WTC11 (cell line): ENCODE measurements around the gene NAA20. TPM values are rescaled to one million over a fixed set of nuclear protein-coding genes. Genes with fewer than 3 reads are reported as not detected.

ENCODE experiments used
- ATAC-seq: fragments of 200-7000 bp; cut with Tn5 transposase; 2 replicates; pipeline ENCODE4 v1.10.0; 2021; ENCODE audit warnings: mild to moderate bottlenecking, moderate library complexity
- CTCF ChIA-PET: fragments of 300-600 bp; sonication (Branson Sonifier 250); formaldehyde crosslinking; loops from one replicate; lab custom pipeline; 2021; ENCODE audit warnings: antibody characterized with exemption; lab: Charles Lee
- POLR2A ChIA-PET: fragments of 350-600 bp; sonication (Branson Sonifier 250); formaldehyde crosslinking; loops from one replicate; lab custom pipeline; 2021; ENCODE audit warnings: antibody characterized with exemption; lab: Charles Lee
- DNase-seq: peaks from one replicate; pipeline ENCODE4 v3.0.0; 2021; ENCODE audit warnings: low spot score
- H3K27ac Mint-ChIP-seq: 2 replicates; pipeline ENCODE4 v1.8.0; 2021; ENCODE audit warnings: mixed read lengths
- H3K27me3 Mint-ChIP-seq: 2 replicates; pipeline ENCODE4 v1.8.0; 2021; ENCODE audit warnings: low read depth, mild to moderate bottlenecking, moderate library complexity, mixed read lengths
- H3K36me3 Mint-ChIP-seq: 2 replicates; pipeline ENCODE4 v1.8.0; 2021; ENCODE audit warnings: mixed read lengths
- H3K4me1 Mint-ChIP-seq: 2 replicates; pipeline ENCODE4 v1.8.0; 2022; ENCODE audit warnings: mixed read lengths
- H3K4me3 Mint-ChIP-seq: 2 replicates; pipeline ENCODE4 v1.8.0; 2021; ENCODE audit warnings: mild to moderate bottlenecking, moderate library complexity, mixed read lengths
- H3K9me3 Mint-ChIP-seq: 2 replicates; pipeline ENCODE4 v1.8.0; 2021; ENCODE audit warnings: mixed read lengths
- ATF2 ChIP-seq: sonication (generic); formaldehyde crosslinking; IDR thresholded peaks from 2 replicates; pipeline ENCODE4 v1.8.1; 2022; ENCODE audit warnings: low read depth, missing genetic modification reagents, borderline replicate concordance
- ATF6 ChIP-seq: sonication (generic); formaldehyde crosslinking; IDR thresholded peaks from 2 replicates; pipeline ENCODE4 v1.8.1; 2023; ENCODE audit warnings: mild to moderate bottlenecking, missing genetic modification reagents
- CREB1 ChIP-seq: sonication (generic); formaldehyde crosslinking; IDR thresholded peaks from 2 replicates; pipeline ENCODE4 v1.8.0; 2023; ENCODE audit warnings: mild to moderate bottlenecking, missing genetic modification reagents
- ELF4 ChIP-seq: sonication (generic); formaldehyde crosslinking; IDR thresholded peaks from 2 replicates; pipeline ENCODE4 v1.8.1; 2022; ENCODE audit warnings: low read depth, mild to moderate bottlenecking, moderate library complexity, missing genetic modification reagents
- IRF1 ChIP-seq: sonication (generic); formaldehyde crosslinking; IDR thresholded peaks from 2 replicates; pipeline ENCODE4 v1.8.0; 2023; ENCODE audit warnings: missing genetic modification reagents
- IRF2 ChIP-seq: sonication (generic); formaldehyde crosslinking; IDR thresholded peaks from 2 replicates; pipeline ENCODE4 v1.8.0; 2022; ENCODE audit warnings: low read depth, missing genetic modification reagents, borderline replicate concordance
- TP53 ChIP-seq: sonication (generic); formaldehyde crosslinking; IDR thresholded peaks from 2 replicates; pipeline ENCODE4 v1.8.1; 2023; ENCODE audit warnings: mild to moderate bottlenecking, missing genetic modification reagents
- ZBTB21 ChIP-seq: sonication (generic); formaldehyde crosslinking; IDR thresholded peaks from 2 replicates; pipeline ENCODE4 v1.8.1; 2023; ENCODE audit warnings: mild to moderate bottlenecking, missing genetic modification reagents, borderline replicate concordance
- ZNF281 ChIP-seq: sonication (generic); formaldehyde crosslinking; IDR thresholded peaks from 2 replicates; pipeline ENCODE4 v1.8.0; 2023; ENCODE audit warnings: mild to moderate bottlenecking, missing genetic modification reagents
- ZNF423 ChIP-seq: fragments of 250-450 bp; sonication (Bioruptor Pico); IDR thresholded peaks from 2 replicates; pipeline ENCODE4 v2.1.2; 2022; ENCODE audit warnings: mild to moderate bottlenecking, moderate library complexity
- ZNF425 ChIP-seq: fragments of 250-450 bp; sonication (Bioruptor Pico); conservative IDR thresholded peaks from 2 replicates; pipeline ENCODE4 v1.9.0; 2021; ENCODE audit warnings: mild to moderate bottlenecking
- total RNA-seq: library from RNA; stranded (reverse); gene quantifications from 3 replicates; pipeline ENCODE4 v1.2.3, GENCODE V29; 2021
- TF ChIP-seq, protein P1 (sequence below): fragments of 200-600 bp; IDR thresholded peaks from 2 replicates; pipeline ENCODE4 v1.8.0; 2022; ENCODE audit warnings: antibody characterized with exemption
- TF ChIP-seq, protein P2 (sequence below): sonication (generic); formaldehyde crosslinking; IDR thresholded peaks from 2 replicates; pipeline ENCODE4 v1.8.0; 2022; ENCODE audit warnings: mild to moderate bottlenecking, missing genetic modification reagents

NAA20 gene
- total RNA-seq, 1 experiment from 2014 or later = 34.0 TPM

DNA sequence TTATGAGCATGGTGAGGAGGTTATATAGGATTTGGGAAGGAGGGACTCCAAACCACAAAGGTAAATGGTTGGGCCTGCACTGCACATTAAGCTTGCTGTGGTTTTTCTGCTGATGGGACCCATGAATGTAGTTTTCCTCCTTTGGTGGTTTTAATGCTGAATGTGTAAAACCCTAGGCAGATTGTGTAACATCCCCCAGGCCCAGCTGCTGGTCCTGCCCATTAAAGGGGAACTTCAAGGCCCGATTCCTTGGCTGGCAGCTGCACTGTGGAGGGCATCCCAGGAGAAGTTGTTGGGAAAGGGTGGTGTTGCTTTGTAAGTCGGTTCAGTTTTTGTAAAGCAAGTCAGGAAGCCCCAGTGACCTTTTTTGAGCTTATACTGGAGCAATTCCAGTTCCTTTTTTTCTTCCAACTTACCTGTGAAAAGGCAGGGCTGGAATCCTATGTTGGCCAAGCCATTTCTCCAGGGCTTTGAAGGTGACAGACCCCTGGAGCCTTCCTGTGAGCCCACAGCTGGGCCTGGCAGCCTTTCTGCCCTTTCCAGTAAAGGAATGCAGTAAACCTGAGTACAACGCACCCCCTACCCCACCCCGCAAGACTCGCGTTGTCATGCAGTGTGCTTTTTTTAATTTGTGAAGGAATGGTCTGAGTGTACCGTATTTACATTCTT lies 43.1 kb upstream of the NAA20 start (continued):
- TF ChIP-seq, protein P1, sequence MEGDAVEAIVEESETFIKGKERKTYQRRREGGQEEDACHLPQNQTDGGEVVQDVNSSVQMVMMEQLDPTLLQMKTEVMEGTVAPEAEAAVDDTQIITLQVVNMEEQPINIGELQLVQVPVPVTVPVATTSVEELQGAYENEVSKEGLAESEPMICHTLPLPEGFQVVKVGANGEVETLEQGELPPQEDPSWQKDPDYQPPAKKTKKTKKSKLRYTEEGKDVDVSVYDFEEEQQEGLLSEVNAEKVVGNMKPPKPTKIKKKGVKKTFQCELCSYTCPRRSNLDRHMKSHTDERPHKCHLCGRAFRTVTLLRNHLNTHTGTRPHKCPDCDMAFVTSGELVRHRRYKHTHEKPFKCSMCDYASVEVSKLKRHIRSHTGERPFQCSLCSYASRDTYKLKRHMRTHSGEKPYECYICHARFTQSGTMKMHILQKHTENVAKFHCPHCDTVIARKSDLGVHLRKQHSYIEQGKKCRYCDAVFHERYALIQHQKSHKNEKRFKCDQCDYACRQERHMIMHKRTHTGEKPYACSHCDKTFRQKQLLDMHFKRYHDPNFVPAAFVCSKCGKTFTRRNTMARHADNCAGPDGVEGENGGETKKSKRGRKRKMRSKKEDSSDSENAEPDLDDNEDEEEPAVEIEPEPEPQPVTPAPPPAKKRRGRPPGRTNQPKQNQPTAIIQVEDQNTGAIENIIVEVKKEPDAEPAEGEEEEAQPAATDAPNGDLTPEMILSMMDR = no peak
- TF ChIP-seq ATF2 (CRISPR knock-in tag) = no peak

GRCh38 chr20:19974630-19975435 lies 42.3 kb upstream of the NAA20 start:
- Mint-ChIP-seq H3K9me3 (no peaks in the 10 kb centered on the region), H3K27ac (no peak overlapping the region), H3K27me3 (no peaks in the 10 kb centered on the region), H3K4me3 (no peak overlapping the region), H3K36me3 (no peaks in the 10 kb centered on the region), H3K4me1 (peaks cover 6% of the 10 kb centered on the region)
- no peak for DNase-seq
- ChIA-PET CTCF (interaction anchor here (1.0 to 1.8 kb wide), 3 partner anchors 19 to 172 kb away, joined by 3 to 4 read pairs (median 3); no protein-coding TSS in a partner anchor), POLR2A (interaction anchor here (1.2 kb wide), 1 partner anchor 17 kb away, joined by 3 read pairs; no protein-coding TSS in a partner anchor)
- no peak; the same call in 1 of the 2 replicates for ATAC-seq
- TF ChIP-seq ATF6 = no peak
- TF ChIP-seq TP53 (CRISPR knock-in tag) = no peak

GRCh38 chr20:19975436-19975799 lies 41.7 kb upstream of the NAA20 start:
- POLR2A ChIA-PET = interaction anchor here (1.2 kb wide), 1 partner anchor 18 kb away, joined by 3 read pairs; no protein-coding TSS in a partner anchor
- Mint-ChIP-seq H3K4me3 (no peak overlapping the region), H3K9me3 (no peaks in the 10 kb centered on the region), H3K27ac (no peak overlapping the region), H3K36me3 (no peaks in the 10 kb centered on the region), H3K4me1 (peaks cover 6% of the 10 kb centered on the region), H3K27me3 (no peaks in the 10 kb centered on the region)
- CTCF ChIA-PET = interaction anchor here (1.0 to 1.8 kb wide), 3 partner anchors 18 to 173 kb away, joined by 3 to 4 read pairs (median 3); no protein-coding TSS in a partner anchor
- DNase-seq = no peak
- no peak for ATAC-seq
- TF ChIP-seq IRF2 (no peak), CREB1 (no peak), ZNF425 (no peak), ELF4 (CRISPR knock-in tag) (no peak), ZNF423 (CRISPR knock-in tag) (no peak), IRF1 (CRISPR knock-in tag) (no peak), ZBTB21 (CRISPR knock-in tag) (no peak), ZNF281 (CRISPR knock-in tag) (no peak)
- TF ChIP-seq, protein P2, sequence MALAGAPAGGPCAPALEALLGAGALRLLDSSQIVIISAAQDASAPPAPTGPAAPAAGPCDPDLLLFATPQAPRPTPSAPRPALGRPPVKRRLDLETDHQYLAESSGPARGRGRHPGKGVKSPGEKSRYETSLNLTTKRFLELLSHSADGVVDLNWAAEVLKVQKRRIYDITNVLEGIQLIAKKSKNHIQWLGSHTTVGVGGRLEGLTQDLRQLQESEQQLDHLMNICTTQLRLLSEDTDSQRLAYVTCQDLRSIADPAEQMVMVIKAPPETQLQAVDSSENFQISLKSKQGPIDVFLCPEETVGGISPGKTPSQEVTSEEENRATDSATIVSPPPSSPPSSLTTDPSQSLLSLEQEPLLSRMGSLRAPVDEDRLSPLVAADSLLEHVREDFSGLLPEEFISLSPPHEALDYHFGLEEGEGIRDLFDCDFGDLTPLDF (CRISPR knock-in tag) = no peak
